Prostate gland (tissue), 2 donors: ENCODE measurements around the gene HSPB6. TPM values are rescaled to one million over a fixed set of nuclear protein-coding genes. Genes with fewer than 3 reads are reported as not detected.
A peak's percentile ranks its signal among the peaks of the same experiment; 100 is the strongest.

Experiments used
- DNase-seq: peaks from one replicate; pipeline ENCODE4 v3.0.0-alpha.2; 2019; ENCODE audit warnings: low spot score
- H3K27ac ChIP-seq, 2 donors: fragments of 200-600 bp; sonication (generic); 2 replicates each; pipeline ENCODE4 v1.5.1; 2017 to 2019
- H3K27me3 ChIP-seq: fragments of 200-600 bp; sonication (generic); replicated peaks from 2 replicates; pipeline ENCODE4 v1.5.1; 2019; ENCODE audit not compliant: insufficient read depth
- H3K36me3 ChIP-seq, 2 donors: fragments of 200-600 bp; sonication (generic); 1 replicate in 1 of 2; 2 replicates in 1 of 2; pipeline versions ENCODE4 v1.5.1 to v1.8.1; 2017 to 2019
- H3K4me1 ChIP-seq: fragments of 200-600 bp; sonication (generic); replicated peaks from 2 replicates; pipeline ENCODE4 v1.5.1; 2019
- H3K4me3 ChIP-seq, 2 donors: fragments of 200-600 bp; sonication (generic); 2 replicates each; pipeline ENCODE4 v1.5.1; 2017 to 2019
- H3K9me3 ChIP-seq: fragments of 200-600 bp; sonication (generic); 2 replicates; pipeline ENCODE4 v1.5.1; 2017
- CTCF ChIP-seq, 4 experiments: fragments of 200-600 bp in 2 of 4; fragments of 450-650 bp in 2 of 4; sonication (generic) in 2 of 4; IDR thresholded peaks; 1 replicate in 3 of 4; 2 replicates in 1 of 4; pipeline ENCODE4 v1.5.1; 2016 to 2019; ENCODE audit warnings: antibody characterized with exemption in 4 of 4, mild to moderate bottlenecking in 2 of 4, moderate library complexity in 2 of 4
- POLR2A ChIP-seq: fragments of 450-650 bp; IDR thresholded peaks from one replicate; pipeline ENCODE4 v1.6.1; 2016; ENCODE audit warnings: antibody characterized with exemption, mild to moderate bottlenecking
- POLR2AphosphoS5 ChIP-seq: sonication (generic); formaldehyde crosslinking; IDR thresholded peaks from one replicate; pipeline ENCODE4 v1.6.1; 2017; ENCODE audit warnings: antibody characterized with exemption
- WGBS: methylation state at CpG from one replicate; pipeline ENCODE4 v1.1.5; 2018; 5-methylcytosine and 5-hydroxymethylcytosine counted together
- intact Hi-C: fragments of 100-400 bp; cut with DNase I; formaldehyde crosslinking; loops from one replicate; pipeline ENCODE4 v1.14.2; 2022
- total RNA-seq, 2 donors: library from RNA; depleted of rRNA; stranded (reverse); fragments of >200 nt; gene quantifications; one replicate each; pipeline ENCODE4 v1.1.0, GENCODE V29; 2016

Gene HSPB6
- total RNA-seq, 2 donors from 2014 or later, result 32.2 to 78.5 TPM

- peak overlapping the region; percentile 73 to 79 for H3K27ac ChIP-seq
- TF ChIP-seq CTCF (IDR thresholded peaks at IDR 0.05) (no peak), POLR2A (no peak), POLR2AphosphoS5 (no peak)
- peaks cover 0 to 17% of the 10 kb centered on the region in 2 donors for H3K36me3 ChIP-seq
- H3K4me3 ChIP-seq, result peak overlapping the region; percentile 69 to 97
- no peaks in the 10 kb centered on the region for H3K27me3 ChIP-seq
- H3K4me1 ChIP-seq, result peaks cover 6% of the 10 kb centered on the region
- no peaks in the 10 kb centered on the region for H3K9me3 ChIP-seq
- WGBS, result 8% methylated on average over 19 of the region's 19 CpGs
- intact Hi-C loops, result loop anchor here (5.0 to 10.0 kb wide), 2 partner anchors 180 to 298 kb away; partner anchors contain the start of genes LRFN3, THAP8 and WDR62
- no peak for DNase-seq
These were observed 461 bp upstream of the HSPB6 start for GRCh38 chr19:35757231-35757748.

- Histone ChIP-seq H3K27me3 (no peaks in the 10 kb centered on the region), H3K36me3 (peaks cover 0 to 17% of the 10 kb centered on the region in 2 donors), H3K4me1 (peaks cover 6% of the 10 kb centered on the region), H3K9me3 (no peaks in the 10 kb centered on the region), H3K4me3 (peak overlapping the region; percentile 27 to 97), H3K27ac (peak overlapping the region; percentile 73 to 79)
- intact Hi-C loops, result loop anchor here (5.0 to 10.0 kb wide), 2 partner anchors 182 to 299 kb away; partner anchors contain the start of genes LRFN3, THAP8 and WDR62
- TF ChIP-seq POLR2A (no peak), POLR2AphosphoS5 (no peak), CTCF (IDR thresholded peaks at IDR 0.05) (no peak)
- DNase-seq, result peak; percentile 38
- 17% methylated on average over 62 of the region's 74 CpGs for WGBS
These were observed 1.1 kb downstream of the HSPB6 start for GRCh38 chr19:35755550-35756376.

- H3K9me3 ChIP-seq, result no peaks in the 10 kb centered on the region
- DNase-seq, result no peak
- H3K36me3 ChIP-seq, result peaks cover 0 to 17% of the 10 kb centered on the region in 2 donors
- 30% methylated on average over 17 of the region's 17 CpGs for WGBS
- H3K27me3 ChIP-seq, result no peaks in the 10 kb centered on the region
- H3K4me1 ChIP-seq, result peaks cover 6% of the 10 kb centered on the region
- H3K27ac ChIP-seq, result peak overlapping the region; percentile 73 to 79
- no peak for TF ChIP-seq POLR2AphosphoS5
- no peak for TF ChIP-seq CTCF (IDR thresholded peaks at IDR 0.05)
- TF ChIP-seq POLR2A, result no peak
- H3K4me3 ChIP-seq, result peak overlapping the region; percentile 27 to 97
- intact Hi-C loops, result loop anchor here (5.0 to 10.0 kb wide), 2 partner anchors 182 to 300 kb away; partner anchors contain the start of genes LRFN3, THAP8 and WDR62
These were observed 1.7 kb downstream of the HSPB6 start for GRCh38 chr19:35755131-35755549.

- peak overlapping the region; percentile 73 to 79 for H3K27ac ChIP-seq
- H3K27me3 ChIP-seq, result no peaks in the 10 kb centered on the region
- H3K9me3 ChIP-seq, result no peaks in the 10 kb centered on the region
- H3K4me1 ChIP-seq, result peaks cover 4% of the 10 kb centered on the region
- intact Hi-C loops, result loop anchor here (5.0 to 10.0 kb wide), 2 partner anchors 183 to 300 kb away; partner anchors contain the start of genes LRFN3, THAP8 and WDR62
- no peak for TF ChIP-seq POLR2AphosphoS5
- TF ChIP-seq CTCF (IDR thresholded peaks at IDR 0.05), result no peak
- TF ChIP-seq POLR2A, result no peak
- 78% methylated on average over 13 of the region's 13 CpGs for WGBS
- H3K4me3 ChIP-seq, result no peak overlapping the region
- H3K36me3 ChIP-seq, result peaks cover 0 to 17% of the 10 kb centered on the region in 2 donors
- DNase-seq, result no peak
These were observed 2.3 kb downstream of the HSPB6 start for GRCh38 chr19:35754370-35755130.
